Fibroblast of lung (primary cell): ENCODE results near the gene CCL5.

Experiments
- EZH2 ChIP-seq: IDR thresholded peaks from 2 replicates; pipeline ENCODE4 v1.5.1; 2012; ENCODE audit warnings: low read length, control low read depth, mild to moderate bottlenecking; ENCODE audit errors: missing control alignments
- TF ChIP-seq, protein P1 (sequence below), 2 donors: IDR thresholded peaks in 1 of 2; conservative IDR thresholded peaks in 1 of 2; 1 replicate in 1 of 2; 2 replicates in 1 of 2; pipeline ENCODE4 v1.5.1; 2011 to 2012; ENCODE audit warnings: low read length in 2 of 2, control low read depth in 1 of 2, inconsistent platforms in 1 of 2, low read depth in 1 of 2, mild to moderate bottlenecking in 1 of 2

DNA sequence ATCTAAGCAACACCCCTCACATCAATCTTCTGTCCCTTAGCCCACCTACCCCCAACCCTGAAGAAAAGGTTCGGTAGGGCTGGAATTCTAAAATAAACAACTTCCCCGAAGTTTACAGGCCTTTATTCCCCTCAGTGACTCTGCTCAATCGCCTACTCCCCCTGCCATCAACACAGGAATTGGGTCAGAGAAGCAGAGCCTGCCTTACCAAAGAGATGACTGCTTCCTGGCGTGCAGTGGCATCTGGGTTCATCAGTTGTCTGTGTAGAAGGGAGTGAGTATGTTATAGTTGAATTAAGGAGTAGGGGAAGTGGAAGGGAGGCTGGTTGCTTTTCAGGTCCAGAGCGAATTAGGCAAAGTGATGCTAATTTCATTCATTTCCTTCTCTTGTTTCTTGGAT lies 24.2 kb downstream of the CCL5 start:
- TF ChIP-seq, protein P1, sequence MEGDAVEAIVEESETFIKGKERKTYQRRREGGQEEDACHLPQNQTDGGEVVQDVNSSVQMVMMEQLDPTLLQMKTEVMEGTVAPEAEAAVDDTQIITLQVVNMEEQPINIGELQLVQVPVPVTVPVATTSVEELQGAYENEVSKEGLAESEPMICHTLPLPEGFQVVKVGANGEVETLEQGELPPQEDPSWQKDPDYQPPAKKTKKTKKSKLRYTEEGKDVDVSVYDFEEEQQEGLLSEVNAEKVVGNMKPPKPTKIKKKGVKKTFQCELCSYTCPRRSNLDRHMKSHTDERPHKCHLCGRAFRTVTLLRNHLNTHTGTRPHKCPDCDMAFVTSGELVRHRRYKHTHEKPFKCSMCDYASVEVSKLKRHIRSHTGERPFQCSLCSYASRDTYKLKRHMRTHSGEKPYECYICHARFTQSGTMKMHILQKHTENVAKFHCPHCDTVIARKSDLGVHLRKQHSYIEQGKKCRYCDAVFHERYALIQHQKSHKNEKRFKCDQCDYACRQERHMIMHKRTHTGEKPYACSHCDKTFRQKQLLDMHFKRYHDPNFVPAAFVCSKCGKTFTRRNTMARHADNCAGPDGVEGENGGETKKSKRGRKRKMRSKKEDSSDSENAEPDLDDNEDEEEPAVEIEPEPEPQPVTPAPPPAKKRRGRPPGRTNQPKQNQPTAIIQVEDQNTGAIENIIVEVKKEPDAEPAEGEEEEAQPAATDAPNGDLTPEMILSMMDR (conservative IDR thresholded peaks at IDR 0.05 in 1 of 2, IDR thresholded peaks at IDR 0.05 in 1 of 2; ENCODE audit: low read depth in 1 of 2, low read length in 2 of 2) = no peak
- TF ChIP-seq EZH2 = no peak
